ENCODE data around the gene DIP2B.

DIP2B gene

DNA sequence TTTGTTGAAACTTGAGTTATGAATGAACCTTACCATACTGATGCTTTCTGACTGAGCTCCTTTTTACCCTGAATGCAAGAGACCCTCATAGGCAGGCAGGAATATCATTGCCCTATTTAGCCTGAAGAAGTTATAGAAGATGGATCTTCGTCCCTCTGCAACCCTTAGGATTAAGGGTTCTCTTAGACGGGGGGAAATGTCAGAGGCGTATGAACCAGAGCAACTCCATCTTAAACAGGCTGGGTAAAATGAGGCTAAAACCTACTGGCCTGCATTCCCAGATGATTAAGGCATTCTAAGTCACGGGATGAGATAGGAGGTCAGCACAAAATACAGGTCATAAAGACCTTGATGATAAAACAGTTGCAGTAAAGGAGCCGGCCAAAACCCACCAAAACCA is 266.6 kb downstream of the DIP2B start:
- TF ChIP-seq, protein P1, sequence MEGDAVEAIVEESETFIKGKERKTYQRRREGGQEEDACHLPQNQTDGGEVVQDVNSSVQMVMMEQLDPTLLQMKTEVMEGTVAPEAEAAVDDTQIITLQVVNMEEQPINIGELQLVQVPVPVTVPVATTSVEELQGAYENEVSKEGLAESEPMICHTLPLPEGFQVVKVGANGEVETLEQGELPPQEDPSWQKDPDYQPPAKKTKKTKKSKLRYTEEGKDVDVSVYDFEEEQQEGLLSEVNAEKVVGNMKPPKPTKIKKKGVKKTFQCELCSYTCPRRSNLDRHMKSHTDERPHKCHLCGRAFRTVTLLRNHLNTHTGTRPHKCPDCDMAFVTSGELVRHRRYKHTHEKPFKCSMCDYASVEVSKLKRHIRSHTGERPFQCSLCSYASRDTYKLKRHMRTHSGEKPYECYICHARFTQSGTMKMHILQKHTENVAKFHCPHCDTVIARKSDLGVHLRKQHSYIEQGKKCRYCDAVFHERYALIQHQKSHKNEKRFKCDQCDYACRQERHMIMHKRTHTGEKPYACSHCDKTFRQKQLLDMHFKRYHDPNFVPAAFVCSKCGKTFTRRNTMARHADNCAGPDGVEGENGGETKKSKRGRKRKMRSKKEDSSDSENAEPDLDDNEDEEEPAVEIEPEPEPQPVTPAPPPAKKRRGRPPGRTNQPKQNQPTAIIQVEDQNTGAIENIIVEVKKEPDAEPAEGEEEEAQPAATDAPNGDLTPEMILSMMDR (IDR thresholded peaks at IDR 0.05; ENCODE audit: insufficient read depth, low read depth, low read length, missing control alignments) = no peak
- DNase-seq (ENCODE audit: low read depth) = no peak

DNA sequence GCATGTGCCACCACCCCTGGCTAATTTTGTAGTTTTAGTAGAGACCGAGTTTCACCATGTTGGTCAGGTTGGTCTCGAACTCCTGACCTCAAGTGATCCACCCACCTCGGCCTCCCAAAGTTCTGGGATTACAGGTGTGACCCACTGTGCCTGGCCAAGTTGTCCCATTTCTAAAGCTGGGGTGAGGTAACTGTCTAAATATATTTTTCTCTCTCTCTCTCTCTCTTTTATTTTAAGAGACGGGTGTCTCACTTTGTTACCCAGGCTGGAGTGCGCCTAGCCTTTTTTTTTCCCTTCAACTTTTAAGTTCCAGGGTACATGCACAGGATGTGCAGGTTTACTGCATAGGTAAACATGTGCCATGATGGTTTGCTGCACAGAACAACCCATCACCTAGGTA is 267.7 kb downstream of the DIP2B start:
- no peak for DNase-seq (ENCODE audit: low read depth)
- TF ChIP-seq, protein P1 (IDR thresholded peaks at IDR 0.05; ENCODE audit: insufficient read depth, low read depth, low read length, missing control alignments) = no peak
- H3K4me3 ChIP-seq (ENCODE audit: low read length) = no peak overlapping the region

More for the DNA sequence above, 266.6 kb downstream of the DIP2B start:
- H3K4me3 ChIP-seq (ENCODE audit: low read length) = no peak overlapping the region

DNA sequence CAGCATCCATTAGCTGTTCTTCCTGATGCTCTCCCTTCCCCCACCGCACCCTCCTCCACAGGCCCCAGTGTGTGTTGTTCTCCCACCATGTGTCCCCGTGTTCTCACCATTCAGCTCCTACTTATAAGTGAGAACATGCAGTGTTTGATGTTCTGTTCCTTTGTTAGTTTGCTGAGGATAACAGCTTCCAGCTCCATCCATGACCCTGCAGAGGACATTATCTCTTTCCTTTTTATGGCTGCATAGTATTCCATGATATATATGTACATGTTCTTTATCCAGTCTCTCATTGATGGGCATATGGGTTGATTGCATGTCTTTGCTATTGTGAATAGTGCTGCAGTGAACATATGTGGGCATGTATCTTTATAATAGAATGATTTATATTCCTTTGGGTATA is 268.1 kb downstream of the DIP2B start:
- TF ChIP-seq, protein P1 (IDR thresholded peaks at IDR 0.05; ENCODE audit: insufficient read depth, low read depth, low read length, missing control alignments) = no peak
- no peak for DNase-seq (ENCODE audit: low read depth)

DNA sequence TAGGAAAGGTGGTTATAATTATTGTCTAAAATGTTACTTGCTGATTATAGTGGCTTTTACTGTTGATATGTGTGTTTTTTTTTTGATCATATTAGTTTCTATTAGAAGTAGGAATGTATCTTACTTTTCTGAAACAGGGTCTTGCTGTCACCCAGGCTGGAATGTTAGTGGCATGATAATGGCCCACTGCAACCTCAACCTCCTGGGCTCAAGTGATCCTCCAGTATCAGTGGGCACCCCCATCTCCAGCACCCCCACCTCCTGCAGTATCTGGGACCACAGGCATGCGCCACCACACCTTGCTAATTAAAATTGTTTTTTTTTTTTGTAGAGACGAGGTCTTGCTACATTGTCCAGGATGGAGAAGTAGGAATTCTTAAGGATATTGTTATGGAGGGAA is 270.5 kb downstream of the DIP2B start:
- no peak for DNase-seq (ENCODE audit: low read depth)
- no peak overlapping the region for H3K4me3 ChIP-seq (ENCODE audit: low read length)
- TF ChIP-seq, protein P1 (IDR thresholded peaks at IDR 0.05; ENCODE audit: insufficient read depth, low read depth, low read length, missing control alignments) = no peak

More for the DNA sequence above, 268.1 kb downstream of the DIP2B start:
- no peak overlapping the region for H3K4me3 ChIP-seq (ENCODE audit: low read length)

DNA sequence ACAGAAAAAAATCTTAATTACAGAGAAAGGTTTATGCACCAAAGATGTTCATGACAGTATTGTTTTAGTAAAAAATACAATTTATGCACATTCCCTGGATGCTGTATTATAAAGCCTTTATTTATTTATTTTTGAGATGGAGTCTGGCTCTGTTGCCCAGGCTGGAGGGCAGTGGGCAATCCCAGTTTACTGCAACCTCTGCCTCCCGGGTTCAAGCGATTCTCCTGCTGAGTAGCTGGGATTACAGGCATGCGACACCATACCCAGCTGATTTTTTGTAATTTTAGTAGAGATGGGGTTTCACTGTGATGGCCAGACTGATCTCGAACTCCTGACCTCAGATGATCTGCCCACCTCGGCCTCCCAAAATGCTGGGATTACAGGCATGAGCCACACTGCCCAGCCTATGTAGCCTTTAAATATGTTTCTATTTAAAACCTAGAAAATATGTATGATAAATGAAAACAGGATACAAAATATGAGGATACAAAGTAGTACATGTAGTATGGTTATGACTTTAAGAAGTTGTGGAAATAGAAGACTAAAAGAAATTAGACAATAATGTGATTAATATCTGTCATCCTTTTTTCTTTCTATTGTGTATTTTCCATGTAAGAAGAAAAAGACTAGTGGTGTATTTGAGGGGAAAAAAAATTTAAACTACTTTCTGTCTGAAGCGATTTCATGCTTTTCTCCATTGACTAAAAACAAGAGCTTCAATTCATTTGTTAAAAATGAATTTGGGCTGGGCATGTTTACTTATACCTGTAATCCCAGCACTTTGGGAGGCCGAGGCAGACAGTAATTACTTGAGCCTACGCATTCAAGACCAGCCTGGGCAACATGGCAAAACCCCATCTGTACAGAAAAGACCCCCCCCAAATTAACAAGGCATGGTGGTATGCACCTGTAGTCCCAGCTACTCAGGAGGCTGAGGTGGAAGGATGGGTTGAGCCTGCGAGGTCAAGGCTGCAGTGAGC is 272.3 kb downstream of the DIP2B start:
- no peak for DNase-seq (ENCODE audit: low read depth)
- TF ChIP-seq, protein P1 (IDR thresholded peaks at IDR 0.05; ENCODE audit: insufficient read depth, low read depth, low read length, missing control alignments) = no peak
- no peak overlapping the region for H3K4me3 ChIP-seq (ENCODE audit: low read length)

DNA sequence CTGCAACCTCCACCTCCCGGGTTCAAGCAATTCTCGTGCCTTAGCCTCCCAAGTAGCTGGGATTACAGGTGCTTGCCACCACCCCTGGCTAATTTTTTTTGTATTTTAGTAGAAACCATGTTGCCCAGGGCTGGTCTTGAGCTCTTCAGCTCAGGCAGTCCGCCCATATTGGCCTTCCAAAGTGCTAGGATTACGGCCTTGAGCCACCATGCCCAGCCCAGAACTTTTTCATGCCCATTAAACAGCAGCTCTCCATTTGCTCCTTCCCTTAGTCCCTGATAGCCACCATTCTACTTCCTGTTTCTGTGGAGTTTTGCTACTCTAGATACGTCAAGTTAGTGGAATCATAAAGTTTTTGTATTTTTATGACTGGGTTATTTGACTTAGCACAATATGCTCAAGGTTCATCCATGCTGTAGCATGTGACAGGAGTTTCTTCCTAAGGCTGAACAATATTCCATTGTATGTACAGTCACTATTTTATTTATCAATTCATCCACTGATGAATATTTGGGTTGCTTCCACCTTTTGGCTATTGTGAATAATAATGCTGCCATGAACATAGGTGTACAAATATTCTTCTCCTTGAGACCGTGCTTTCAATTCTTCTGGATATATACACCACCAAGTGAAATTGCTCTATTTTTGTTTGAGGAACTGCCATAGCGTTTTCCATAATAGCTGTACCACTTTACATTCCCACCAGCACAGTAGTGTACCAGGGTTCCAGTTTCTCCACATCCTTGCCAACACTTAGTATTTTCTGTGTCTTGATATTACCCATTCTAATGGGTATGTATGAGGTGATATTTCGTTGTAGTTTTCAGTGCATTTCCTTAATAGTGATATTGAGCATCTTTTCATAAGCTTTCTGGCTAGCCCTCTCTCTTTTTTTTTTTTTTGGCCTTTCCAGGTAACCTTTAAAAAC is 274.1 kb downstream of the DIP2B start:
- DNase-seq (ENCODE audit: low read depth) = no peak
- TF ChIP-seq, protein P1 (IDR thresholded peaks at IDR 0.05; ENCODE audit: insufficient read depth, low read depth, low read length, missing control alignments) = no peak
- no peak overlapping the region for H3K4me3 ChIP-seq (ENCODE audit: low read length)

All from epithelial cell of esophagus (primary cell).